HL-60 (cell line): ENCODE measurements around the gene EHBP1L1. TPM values are rescaled to one million over a fixed set of nuclear protein-coding genes. Genes with fewer than 3 reads are reported as not detected.

Experiments
- DNase-seq, 2 experiments: peaks; one replicate each; pipeline ENCODE4 v3.0.0-alpha.2; 2010 to 2020; ENCODE audit warnings: low read depth in 1 of 2, low spot score in 1 of 2
- H3K27ac ChIP-seq: fragments of 250-450 bp; sonication (Bioruptor Pico); replicated peaks from 2 replicates; pipeline ENCODE4 v1.5.1; 2020; ENCODE audit warnings: mild to moderate bottlenecking, moderate library complexity
- H3K27me3 ChIP-seq: fragments of 250-450 bp; sonication (Bioruptor Pico); 2 replicates; pipeline ENCODE4 v1.5.1; 2021; ENCODE audit warnings: mild to moderate bottlenecking, moderate library complexity; ENCODE audit not compliant: insufficient read depth, poor library complexity, severe bottlenecking
- H3K4me3 ChIP-seq: replicated peaks from 2 replicates; pipeline ENCODE4 v1.5.1; 2011; ENCODE audit warnings: mild to moderate bottlenecking, control low read depth, low read length; ENCODE audit not compliant: insufficient read depth
- CTCF ChIP-seq: IDR thresholded peaks from one replicate; pipeline ENCODE4 v1.5.1; 2011; ENCODE audit warnings: low read length, control low read depth, inconsistent platforms; ENCODE audit not compliant: insufficient read depth
- GABPA ChIP-seq: IDR thresholded peaks from 2 replicates; pipeline ENCODE4 v1.6.1; 2012; ENCODE audit warnings: low read depth
- POLR2AphosphoS5 ChIP-seq: IDR thresholded peaks from 2 replicates; pipeline ENCODE4 v1.6.1; 2012; ENCODE audit warnings: low read depth
- REST ChIP-seq: IDR thresholded peaks from 2 replicates; pipeline ENCODE4 v1.6.1; 2012; ENCODE audit warnings: low read depth; ENCODE audit not compliant: insufficient replicate concordance
- SPI1 ChIP-seq: IDR thresholded peaks from 2 replicates; pipeline ENCODE4 v1.6.1; 2012; ENCODE audit warnings: low read depth, mild to moderate bottlenecking, borderline replicate concordance
- microRNA-seq: library from miRNA; unstranded; fragments of <30 nt; microRNA quantifications from one replicate; pipeline ENCODE4, GENCODE V29; 2018

The EHBP1L1 gene

GRCh38 chr11:65641297-65642013 lies 65.6 kb downstream of the EHBP1L1 start:
- H3K27me3 ChIP-seq = no peaks in the 10 kb centered on the region
- peak overlapping the region; percentile 61 for H3K4me3 ChIP-seq
- no peak for DNase-seq
- H3K27ac ChIP-seq = peak overlapping the region; percentile 99
- TF ChIP-seq CTCF (no peak), POLR2AphosphoS5 (no peak), GABPA (no peak), REST (no peak), SPI1 (no peak)

Small RNA genes within 50 kb of the gene (microRNA-seq; reads per million reads assigned to microRNA genes)
- not detected for gene MIR4690
